Cerebellar nuclear complex (tissue), 1 donor: ENCODE data around the gene MYRIP.

Source experiments
- DNase-seq, 2 experiments: peaks; one replicate each; lab custom pipeline; 2025; lab: John Stamatoyannopoulos, UW

MYRIP gene

GRCh38 chr3:39905788-39906187 lies 96.4 kb downstream of the MYRIP start:
- DNase-seq = no peak

- no peak for DNase-seq
Observed at GRCh38 chr3:39907981-39908380, 98.6 kb downstream of the MYRIP start.

GRCh38 chr3:39910135-39910534 lies 100.7 kb downstream of the MYRIP start:
- DNase-seq = no peak

GRCh38 chr3:39910826-39911464 lies 101.5 kb downstream of the MYRIP start:
- DNase-seq = no peak

DNA sequence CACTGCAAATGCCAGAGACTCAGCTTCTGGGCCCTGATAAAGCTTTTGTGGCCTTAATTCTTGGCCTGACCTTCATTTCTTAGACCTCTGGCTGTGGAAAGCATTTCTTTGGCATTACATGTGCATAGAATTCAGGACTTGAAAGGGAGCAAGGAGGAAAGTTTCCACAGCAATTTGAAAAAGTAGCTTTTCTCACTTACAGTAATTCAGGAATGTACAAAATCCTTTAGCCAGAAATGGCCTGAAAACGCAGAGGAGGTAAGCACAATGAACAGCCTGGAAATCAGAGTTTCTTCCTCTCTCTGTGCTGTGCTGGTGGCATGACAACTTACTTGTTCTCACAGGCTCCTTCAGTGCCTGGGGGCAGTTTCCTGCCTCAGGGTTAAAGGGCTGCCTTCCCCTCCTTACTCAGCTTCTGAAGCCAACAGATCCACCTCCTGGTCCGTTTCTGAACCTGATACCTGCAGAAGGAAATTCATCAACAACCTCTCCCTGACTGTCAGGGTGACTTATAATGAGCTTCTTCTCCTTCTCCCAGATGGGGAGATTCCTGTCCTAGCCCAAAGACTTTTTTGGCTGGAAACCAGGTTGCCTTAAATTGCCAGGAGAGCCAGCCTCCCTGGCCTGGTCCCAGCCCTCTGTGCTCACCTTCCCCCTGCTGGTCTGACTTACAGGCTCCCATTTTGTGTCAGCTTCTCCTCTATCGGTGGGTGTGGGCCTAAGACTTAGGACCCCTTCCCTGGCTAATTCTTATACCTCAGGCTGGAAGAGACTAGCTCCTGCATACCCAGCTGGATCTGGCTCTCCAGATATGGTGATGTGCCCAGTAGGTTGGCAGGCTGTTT lies 102.3 kb downstream of the MYRIP start:
- no peak for DNase-seq

GRCh38 chr3:39915027-39915426 lies 105.6 kb downstream of the MYRIP start:
- no peak for DNase-seq

DNA sequence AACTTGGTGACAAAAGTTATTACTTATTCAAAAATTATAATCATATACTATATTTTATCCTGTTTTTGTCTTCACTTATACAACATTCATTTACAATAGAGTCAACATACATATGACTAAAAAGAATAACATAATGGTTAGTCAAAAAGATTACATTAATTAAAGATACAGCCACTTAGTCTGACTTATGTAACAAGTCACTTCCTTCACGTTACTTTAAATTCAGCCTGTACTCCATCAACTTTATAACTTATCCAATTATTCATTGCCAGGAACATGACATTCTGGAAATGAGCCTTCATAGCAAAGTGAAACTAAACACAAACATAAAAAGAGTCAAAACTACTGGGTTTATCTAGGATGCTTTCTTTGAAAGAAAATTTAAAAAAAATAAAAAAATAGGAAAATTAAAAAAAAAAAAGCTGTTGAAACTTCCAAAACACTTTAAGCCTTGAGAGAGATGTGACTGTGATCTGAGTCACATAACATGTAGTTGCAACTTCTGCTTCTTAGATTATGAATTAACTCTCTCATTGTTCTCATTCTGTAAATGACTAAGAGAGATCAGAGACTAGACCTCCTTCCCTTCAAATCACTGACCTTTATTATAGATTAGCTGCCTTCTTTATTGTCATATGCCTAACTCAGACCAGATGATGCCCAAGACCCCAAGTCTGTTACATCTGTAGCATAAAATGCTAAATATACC lies 107.8 kb downstream of the MYRIP start:
- no peak for DNase-seq

DNA sequence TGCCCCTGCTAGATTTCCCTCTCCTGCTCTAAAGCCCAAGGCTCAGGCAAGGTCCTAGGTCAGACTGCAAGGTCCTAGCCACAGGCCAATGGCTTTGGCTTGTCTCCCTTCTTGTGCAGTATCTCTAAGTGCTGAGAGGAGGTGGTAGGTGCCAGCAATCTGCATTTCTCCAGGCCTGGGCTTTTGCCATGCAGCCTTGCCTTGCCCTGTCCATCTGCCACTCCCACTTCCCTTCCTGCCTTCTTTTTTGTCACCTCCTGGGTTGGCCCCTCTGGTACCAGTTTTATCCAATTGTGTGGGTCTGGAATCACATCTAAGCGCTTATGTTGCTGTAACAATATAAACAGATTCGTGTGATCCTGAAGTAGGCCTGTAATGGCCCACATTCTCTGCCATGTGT lies 109.9 kb downstream of the MYRIP start:
- DNase-seq = no peak

DNA sequence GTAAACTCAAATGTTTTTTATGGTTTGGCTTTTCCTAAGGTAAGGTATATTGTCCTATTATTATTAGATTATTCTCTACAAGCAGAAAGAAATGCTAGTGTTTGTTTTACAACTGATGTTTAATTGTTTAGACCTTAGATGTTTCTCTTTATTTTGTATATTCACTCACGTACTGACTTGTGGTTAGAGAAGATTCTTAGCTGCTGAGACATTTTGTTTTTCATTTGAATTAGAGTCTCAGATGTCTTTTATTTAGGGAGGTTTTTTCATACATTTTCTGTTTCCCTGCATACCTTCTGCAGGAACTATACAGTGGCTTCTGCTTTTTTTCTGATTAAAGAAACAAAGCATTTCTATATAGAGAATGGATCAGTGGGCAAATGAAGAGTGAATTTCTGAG lies 110.9 kb downstream of the MYRIP start:
- DNase-seq = no peak

DNA sequence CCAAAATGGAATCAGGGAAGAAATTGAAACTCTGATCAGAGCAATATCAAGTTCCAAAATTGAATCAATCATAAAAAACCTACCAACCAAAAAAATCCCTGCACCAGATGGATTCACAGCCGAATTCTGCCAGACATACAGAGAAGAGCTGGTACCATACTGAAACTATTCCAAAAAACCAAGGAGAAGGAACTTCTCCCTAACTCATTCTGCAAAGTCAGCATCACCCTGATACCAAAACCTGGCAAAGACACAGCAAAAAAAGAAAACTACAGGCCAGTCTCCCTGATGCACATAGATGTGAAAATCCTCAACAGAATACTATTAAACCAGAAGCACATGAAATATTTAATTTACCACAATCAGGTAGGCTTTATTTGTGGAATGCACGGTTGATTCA lies 118.1 kb downstream of the MYRIP start:
- DNase-seq = no peak

- DNase-seq = peak in 1 of 2 experiments; percentile 34
Observed at GRCh38 chr3:39933986-39934693, 124.7 kb downstream of the MYRIP start.

DNA sequence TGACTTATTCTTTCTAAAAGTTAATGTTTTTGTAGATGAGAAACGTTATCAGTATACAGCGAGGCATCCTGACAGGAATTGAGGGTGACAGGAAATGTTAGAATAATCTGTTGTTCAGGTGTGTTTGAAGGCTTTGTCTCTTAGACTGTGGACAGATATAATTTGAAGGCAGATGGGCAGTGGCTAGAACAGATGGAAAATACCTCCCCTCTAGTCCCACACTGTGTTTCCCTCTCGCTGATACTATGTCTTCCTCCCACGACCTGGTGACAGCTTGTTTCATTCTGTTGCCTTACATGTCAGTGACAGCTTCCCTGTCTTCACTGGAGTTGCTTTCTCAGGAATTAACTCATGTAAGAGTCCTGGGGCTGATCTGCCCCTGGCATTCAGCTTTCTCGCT lies 125.3 kb downstream of the MYRIP start:
- peak in 1 of 2 experiments; percentile 68 for DNase-seq

DNA sequence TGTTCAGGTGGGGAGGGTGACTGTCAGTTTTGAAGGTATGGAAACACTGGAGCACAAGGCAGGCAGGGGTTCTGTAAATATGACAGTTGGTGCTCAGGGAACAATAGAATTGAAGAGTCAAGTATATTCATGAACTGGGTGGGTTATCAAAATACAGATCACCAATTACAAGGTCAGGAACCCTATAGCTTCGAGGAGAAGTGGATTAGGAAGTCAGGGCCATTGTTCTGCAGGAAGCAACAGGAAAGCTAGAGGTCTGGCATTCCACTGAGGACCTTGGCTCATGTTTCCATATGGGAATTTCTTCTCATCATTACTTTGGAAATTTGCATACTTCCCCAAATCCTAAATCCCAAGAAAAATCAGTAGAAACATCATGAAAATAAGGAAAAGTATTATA lies 125.9 kb downstream of the MYRIP start:
- no peak for DNase-seq

DNA sequence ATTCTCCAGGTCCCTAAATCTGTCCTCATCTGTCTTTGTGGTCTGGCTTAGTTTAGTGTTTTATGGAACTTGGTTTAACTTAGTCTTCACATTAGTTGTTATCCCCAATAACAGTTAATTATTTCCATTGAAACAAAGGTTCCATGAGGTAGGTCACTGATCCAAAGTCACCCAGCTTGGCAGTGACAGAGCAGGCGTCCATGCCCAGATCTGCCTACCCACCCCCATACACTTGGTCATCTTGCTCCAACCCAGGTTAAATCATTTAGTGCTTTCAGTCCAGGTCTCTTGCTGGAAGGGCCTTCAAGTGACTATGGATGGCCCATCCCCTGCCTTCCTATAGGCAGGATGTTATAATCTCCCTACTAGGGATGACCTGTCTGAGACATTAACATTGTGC lies 127.4 kb downstream of the MYRIP start:
- DNase-seq = no peak

DNA sequence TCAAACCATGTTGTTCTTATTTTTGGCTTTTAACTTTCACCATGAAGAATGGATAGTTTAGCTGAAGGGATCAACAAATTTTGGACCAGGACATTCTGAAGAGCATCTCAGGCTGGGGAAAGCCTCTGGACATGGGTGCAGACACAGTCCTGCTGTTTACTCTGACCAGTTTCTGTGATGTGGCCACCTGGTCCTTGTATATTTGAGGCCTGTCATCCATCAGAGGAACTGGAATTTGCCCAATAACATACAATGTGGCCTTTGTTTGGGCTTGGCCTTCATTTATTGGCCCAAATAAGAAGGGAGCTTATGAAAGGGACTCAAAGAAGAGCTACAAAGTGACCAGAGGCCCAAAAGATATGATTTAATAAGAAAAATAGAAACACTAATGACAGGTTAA lies 127.9 kb downstream of the MYRIP start:
- DNase-seq = no peak

DNA sequence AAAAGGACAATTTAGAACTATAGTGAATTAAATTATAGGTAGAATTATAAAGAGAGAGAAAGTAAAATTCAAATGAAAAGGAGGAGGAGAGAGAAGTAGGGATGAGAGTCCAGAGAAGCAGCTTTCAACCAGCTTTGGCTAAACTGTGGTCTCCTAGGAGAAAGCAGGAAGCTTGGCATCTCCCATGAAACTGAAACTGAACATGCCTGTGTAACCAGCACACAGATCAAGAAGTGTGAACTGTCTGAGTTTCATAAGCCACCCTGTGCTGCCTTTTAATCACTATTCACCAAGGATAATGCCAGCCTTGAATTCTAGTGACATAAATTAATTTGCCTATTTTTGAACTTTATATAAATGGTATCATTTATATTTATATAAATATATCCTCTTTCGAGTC lies 128.5 kb downstream of the MYRIP start:
- DNase-seq = no peak

DNA sequence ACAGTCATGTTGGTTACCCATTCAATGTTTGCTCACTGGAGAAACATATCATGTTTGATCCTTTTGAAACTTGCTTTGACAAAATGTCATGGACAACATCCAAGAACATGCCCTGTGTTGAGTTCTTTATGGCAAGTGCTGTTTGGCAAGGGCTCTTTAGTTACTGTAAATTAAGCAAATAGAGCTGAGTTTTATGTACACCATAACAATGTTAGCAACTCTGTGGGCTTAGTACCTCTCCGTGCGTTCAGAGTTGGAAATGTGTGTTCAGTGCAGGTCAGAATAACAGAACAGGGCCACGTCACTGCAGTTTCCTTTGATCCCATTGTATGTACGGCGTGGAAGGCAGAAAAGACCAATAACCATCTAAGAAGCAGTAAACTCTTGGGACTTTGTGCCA lies 132.5 kb downstream of the MYRIP start:
- DNase-seq = no peak

DNA sequence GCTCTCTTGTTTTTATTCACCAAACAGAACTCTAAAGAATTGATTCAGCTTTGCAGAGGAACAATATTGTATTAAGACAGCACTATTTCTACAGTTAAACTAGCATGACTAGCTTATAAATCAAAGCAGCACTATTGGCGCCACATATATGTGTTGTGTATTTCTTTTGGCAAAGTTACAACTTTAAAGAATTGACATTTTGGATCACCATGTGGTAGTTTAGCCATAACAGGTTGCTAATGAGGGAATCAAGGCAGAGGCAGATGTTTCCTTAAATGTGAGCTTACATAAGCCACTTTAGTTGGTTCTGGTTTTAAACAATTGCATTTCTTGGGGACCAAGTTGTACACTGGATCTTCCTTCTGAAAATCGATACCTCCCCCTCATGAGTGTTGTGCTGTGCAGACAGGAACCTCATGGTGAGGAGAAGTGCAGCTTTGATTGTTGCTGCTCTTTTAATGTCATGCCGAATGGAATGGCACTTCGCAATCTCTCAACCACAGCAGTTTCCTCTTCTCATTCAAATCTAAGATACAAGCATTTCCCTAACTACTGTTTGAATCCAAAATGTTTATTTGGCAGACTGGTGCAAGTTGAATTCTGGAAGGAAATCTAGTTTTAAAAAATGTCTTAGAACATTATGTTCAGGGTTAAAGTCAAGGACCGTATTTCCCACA lies 151.2 kb downstream of the MYRIP start:
- no peak for DNase-seq

GRCh38 chr3:39961230-39961629 lies 151.8 kb downstream of the MYRIP start:
- no peak for DNase-seq

DNA sequence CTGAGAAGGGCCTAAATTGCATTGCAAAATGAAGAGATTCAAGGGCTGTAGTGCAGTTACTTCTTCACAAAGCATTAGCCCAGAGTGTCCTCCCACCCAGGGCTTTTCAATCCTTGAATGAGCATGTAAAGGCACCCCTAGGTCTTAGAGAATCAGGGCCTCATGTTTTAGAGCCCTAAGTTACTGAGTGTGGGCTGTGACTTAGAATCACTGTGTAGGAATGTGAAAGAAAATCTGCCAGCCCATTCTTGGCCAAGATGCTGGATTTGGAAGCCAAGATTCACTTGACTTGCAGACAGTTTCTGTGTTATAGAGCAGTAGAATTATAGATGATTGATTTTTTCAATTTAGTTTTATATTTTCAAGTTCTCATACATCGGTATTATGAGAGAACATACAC lies 153.2 kb downstream of the MYRIP start:
- DNase-seq = no peak

GRCh38 chr3:39965461-39965860 lies 156.1 kb downstream of the MYRIP start:
- DNase-seq = no peak

DNA sequence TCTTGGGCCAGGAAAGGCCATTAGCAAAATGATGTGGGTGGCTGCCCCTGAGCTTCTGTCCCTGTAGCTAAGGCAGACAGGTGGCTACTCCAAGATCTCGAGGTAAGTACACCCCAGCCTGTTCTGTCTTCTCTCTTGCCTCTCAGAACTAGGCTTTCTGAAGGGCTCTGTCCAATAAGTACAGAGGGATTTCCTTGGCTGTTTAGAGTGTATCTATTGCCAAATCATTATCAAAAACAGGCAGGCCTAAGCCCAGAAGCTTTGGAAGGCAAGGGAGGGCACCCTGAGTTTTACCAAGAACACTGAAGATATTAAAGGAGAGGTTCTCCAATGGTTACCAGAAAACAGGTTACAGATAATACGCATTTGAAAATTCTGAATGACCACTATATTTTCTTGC lies 156.6 kb downstream of the MYRIP start:
- DNase-seq = no peak
